CD14-positive monocyte (primary cell): ENCODE results near the gene RELCH. TPM values are rescaled to one million over a fixed set of nuclear protein-coding genes. Genes with fewer than 3 reads are reported as not detected.

Experiments used
- DNase-seq, 3 donors: peaks; one replicate each; pipeline ENCODE4 v3.0.0-alpha.2; 2011 to 2022
- H2AFZ ChIP-seq: 2 replicates; pipeline ENCODE4 v1.6.0; 2012; ENCODE audit warnings: mild to moderate bottlenecking, low read depth, low read length, inconsistent platforms; ENCODE audit not compliant: insufficient read depth, poor library complexity, severe bottlenecking
- H3K27ac ChIP-seq, 2 donors: 1 replicate in 1 of 2; 2 replicates in 1 of 2; pipeline ENCODE4 v1.5.1; 2012 to 2013; ENCODE audit warnings: low read length in 2 of 2, control low read depth in 1 of 2, inconsistent platforms in 1 of 2, low read depth in 1 of 2, mild to moderate bottlenecking in 1 of 2
- H3K27me3 ChIP-seq, 2 donors: one replicate each; pipeline versions ENCODE4 v1.6.0 to v1.6.1; 2011 to 2013; ENCODE audit warnings: low read length in 2 of 2; ENCODE audit not compliant: control insufficient read depth in 2 of 2, insufficient read depth in 2 of 2
- H3K36me3 ChIP-seq, 2 donors: replicated peaks in 1 of 2; 1 replicate in 1 of 2; 2 replicates in 1 of 2; pipeline versions ENCODE4 v1.5.1 to v1.6.1; 2012 to 2013; ENCODE audit warnings: low read length in 2 of 2, control low read depth in 1 of 2, inconsistent platforms in 1 of 2, mild to moderate bottlenecking in 1 of 2; ENCODE audit not compliant: insufficient read depth in 2 of 2, control insufficient read depth in 1 of 2
- H3K4me1 ChIP-seq, 2 donors: 1 replicate in 1 of 2; 2 replicates in 1 of 2; pipeline versions ENCODE4 v1.5.1 to v1.6.1; 2012 to 2013; ENCODE audit warnings: low read length in 2 of 2, control low read depth in 1 of 2, inconsistent platforms in 1 of 2, mild to moderate bottlenecking in 1 of 2, moderate library complexity in 1 of 2; ENCODE audit not compliant: insufficient read depth in 2 of 2, control insufficient read depth in 1 of 2
- H3K4me2 ChIP-seq: replicated peaks from 2 replicates; pipeline ENCODE3; 2012; ENCODE audit warnings: low read length, moderate library complexity, mild to moderate bottlenecking; ENCODE audit not compliant: poor library complexity, severe bottlenecking; ENCODE audit errors: extremely low read depth
- H3K4me3 ChIP-seq, 3 experiments: fragments of 200-600 bp in 1 of 3; sonication (generic) in 1 of 3; replicated peaks in 1 of 3; 1 replicate in 2 of 3; 2 replicates in 1 of 3; pipeline ENCODE4 v1.5.1; 2011 to 2013; ENCODE audit warnings: low read length in 3 of 3, mild to moderate bottlenecking in 3 of 3, control low read depth in 2 of 3, low read depth in 2 of 3, inconsistent platforms in 1 of 3, moderate library complexity in 1 of 3
- H3K79me2 ChIP-seq: 2 replicates; pipeline ENCODE4 v1.6.0; 2012; ENCODE audit warnings: mild to moderate bottlenecking, control low read depth, inconsistent platforms, low read length, moderate library complexity; ENCODE audit not compliant: insufficient read depth
- H3K9ac ChIP-seq: 2 replicates; pipeline ENCODE4 v1.6.0; 2017; ENCODE audit warnings: low read length, mild to moderate bottlenecking; ENCODE audit not compliant: insufficient read depth, poor library complexity, severe bottlenecking
- H3K9me3 ChIP-seq, 2 donors: replicated peaks in 1 of 2; 1 replicate in 1 of 2; 2 replicates in 1 of 2; pipeline versions ENCODE4 v1.5.1 to v1.6.1; 2012 to 2013; ENCODE audit warnings: low read length in 2 of 2, control low read depth in 1 of 2; ENCODE audit not compliant: control insufficient read depth in 1 of 2, insufficient read depth in 1 of 2
- H4K20me1 ChIP-seq: 2 replicates; pipeline ENCODE4 v1.6.0; 2012; ENCODE audit warnings: mild to moderate bottlenecking, low read length, control low read depth, moderate library complexity; ENCODE audit not compliant: insufficient read depth
- H3K27ac Mint-ChIP-seq, 7 donors: one replicate each; pipeline ENCODE4 v1.8.0; 2020; ENCODE audit warnings: mild to moderate bottlenecking in 7 of 7, mixed read lengths in 7 of 7, moderate library complexity in 6 of 7, inconsistent platforms in 2 of 7
- H3K27me3 Mint-ChIP-seq, 3 donors: one replicate each; pipeline ENCODE4 v1.8.0; 2021 to 2022; ENCODE audit warnings: low read depth in 3 of 3, mild to moderate bottlenecking in 3 of 3, mixed read lengths in 3 of 3, moderate library complexity in 3 of 3, inconsistent platforms in 1 of 3
- H3K36me3 Mint-ChIP-seq, 2 donors: one replicate each; pipeline ENCODE4 v1.8.0; 2020; ENCODE audit warnings: mixed read lengths in 2 of 2, inconsistent platforms in 1 of 2, mild to moderate bottlenecking in 1 of 2
- H3K4me1 Mint-ChIP-seq: one replicate; pipeline ENCODE4 v1.8.0; 2020; ENCODE audit warnings: mild to moderate bottlenecking, mixed read lengths
- H3K4me3 Mint-ChIP-seq, 2 donors: one replicate each; pipeline ENCODE4 v1.8.0; 2020; ENCODE audit warnings: mild to moderate bottlenecking in 2 of 2, mixed read lengths in 2 of 2, moderate library complexity in 1 of 2
- H3K9me3 Mint-ChIP-seq, 7 donors: one replicate each; pipeline ENCODE4 v1.8.0; 2020 to 2022; ENCODE audit warnings: mixed read lengths in 7 of 7, mild to moderate bottlenecking in 6 of 7, moderate library complexity in 6 of 7, inconsistent platforms in 2 of 7
- WGBS: methylation state at CpG from one replicate; pipeline ENCODE4 v1.1.5; 2013; ENCODE audit warnings: missing lambda C conversion rate; ENCODE audit not compliant: insufficient coverage; 5-methylcytosine and 5-hydroxymethylcytosine counted together
- intact Hi-C, 2 donors: fragments of 100-400 bp; cut with micrococcal nuclease; formaldehyde crosslinking; loops; one replicate each; pipeline versions ENCODE4 v1.15.0 to v1.15.1; 2023
- polyA plus RNA-seq, 3 donors: library from polyadenylated mRNA; depleted of rRNA in 1 of 3; unstranded in 2 of 3; stranded (reverse) in 1 of 3; fragments of 300-500 nt in 2 of 3; fragments of >200 nt in 1 of 3; fragmentation: Illumina TruSeq in 2 of 3; gene quantifications; 1 replicate in 2 of 3; 2 replicates in 1 of 3; pipeline ENCODE4 v1.2.3, GENCODE V29; 2012 to 2021
- TF ChIP-seq, protein P1 (sequence below): fragments of 200-600 bp; IDR thresholded peaks from one replicate; pipeline ENCODE4 v1.8.0; 2022; ENCODE audit warnings: antibody characterized with exemption, mild to moderate bottlenecking

RELCH gene
- polyA plus RNA-seq, 3 donors = 3.8 to 30.4 (median 4.9) TPM

DNA sequence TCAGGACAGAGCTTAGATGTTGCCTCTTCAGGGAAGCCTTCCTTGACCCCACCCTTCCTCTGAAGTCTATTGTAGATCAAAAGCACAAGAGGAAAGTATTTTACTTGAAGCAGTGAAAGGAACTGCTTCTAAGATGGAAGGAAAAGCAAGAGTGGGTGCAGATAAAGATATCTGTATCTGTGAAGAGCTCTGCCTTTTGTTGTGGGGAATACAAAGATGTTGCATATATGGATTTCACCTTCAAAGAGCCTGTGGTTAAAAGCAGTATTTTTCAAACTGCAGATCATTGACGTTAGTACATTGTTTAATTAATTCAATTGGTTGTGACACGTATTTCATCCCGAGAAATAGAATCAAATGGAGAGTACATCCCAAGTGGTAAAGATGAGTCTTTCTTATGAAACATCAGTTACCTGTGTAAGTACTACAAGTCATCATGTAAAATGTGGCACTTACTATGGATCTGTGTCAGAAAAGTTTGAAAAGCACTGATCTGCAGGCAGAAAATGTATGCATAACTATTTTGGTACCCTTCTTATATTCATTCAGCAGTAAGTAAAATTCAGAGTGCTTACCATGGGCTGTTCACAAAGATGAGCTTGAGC is 113.4 kb downstream of the RELCH start:
- Histone ChIP-seq H3K27me3 (no peaks in the 10 kb centered on the region), H3K79me2 (no peaks in the 10 kb centered on the region), H3K4me1 (peaks cover 3 to 9% of the 10 kb centered on the region in 2 donors), H3K4me2 (no peak overlapping the region), H2AFZ (no peak overlapping the region), H3K9ac (no peak overlapping the region), H3K27ac (no peak overlapping the region), H3K4me3 (no peak overlapping the region), H4K20me1 (no peaks in the 10 kb centered on the region), H3K9me3 (no peaks in the 10 kb centered on the region), H3K36me3 (peaks cover 69 to 83% of the 10 kb centered on the region in 2 donors)
- 100% methylated on average over 1 of the region's 3 CpGs for WGBS
- no peak for DNase-seq
- intact Hi-C loops = no loop called here
- Mint-ChIP-seq H3K36me3 (peaks cover 68 to 79% of the 10 kb centered on the region in 2 donors), H3K27me3 (no peaks in the 10 kb centered on the region), H3K27ac (no peak overlapping the region), H3K9me3 (no peaks in the 10 kb centered on the region), H3K4me1 (peaks cover 9% of the 10 kb centered on the region), H3K4me3 (no peak overlapping the region)
- TF ChIP-seq, protein P1, sequence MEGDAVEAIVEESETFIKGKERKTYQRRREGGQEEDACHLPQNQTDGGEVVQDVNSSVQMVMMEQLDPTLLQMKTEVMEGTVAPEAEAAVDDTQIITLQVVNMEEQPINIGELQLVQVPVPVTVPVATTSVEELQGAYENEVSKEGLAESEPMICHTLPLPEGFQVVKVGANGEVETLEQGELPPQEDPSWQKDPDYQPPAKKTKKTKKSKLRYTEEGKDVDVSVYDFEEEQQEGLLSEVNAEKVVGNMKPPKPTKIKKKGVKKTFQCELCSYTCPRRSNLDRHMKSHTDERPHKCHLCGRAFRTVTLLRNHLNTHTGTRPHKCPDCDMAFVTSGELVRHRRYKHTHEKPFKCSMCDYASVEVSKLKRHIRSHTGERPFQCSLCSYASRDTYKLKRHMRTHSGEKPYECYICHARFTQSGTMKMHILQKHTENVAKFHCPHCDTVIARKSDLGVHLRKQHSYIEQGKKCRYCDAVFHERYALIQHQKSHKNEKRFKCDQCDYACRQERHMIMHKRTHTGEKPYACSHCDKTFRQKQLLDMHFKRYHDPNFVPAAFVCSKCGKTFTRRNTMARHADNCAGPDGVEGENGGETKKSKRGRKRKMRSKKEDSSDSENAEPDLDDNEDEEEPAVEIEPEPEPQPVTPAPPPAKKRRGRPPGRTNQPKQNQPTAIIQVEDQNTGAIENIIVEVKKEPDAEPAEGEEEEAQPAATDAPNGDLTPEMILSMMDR = no peak

DNA sequence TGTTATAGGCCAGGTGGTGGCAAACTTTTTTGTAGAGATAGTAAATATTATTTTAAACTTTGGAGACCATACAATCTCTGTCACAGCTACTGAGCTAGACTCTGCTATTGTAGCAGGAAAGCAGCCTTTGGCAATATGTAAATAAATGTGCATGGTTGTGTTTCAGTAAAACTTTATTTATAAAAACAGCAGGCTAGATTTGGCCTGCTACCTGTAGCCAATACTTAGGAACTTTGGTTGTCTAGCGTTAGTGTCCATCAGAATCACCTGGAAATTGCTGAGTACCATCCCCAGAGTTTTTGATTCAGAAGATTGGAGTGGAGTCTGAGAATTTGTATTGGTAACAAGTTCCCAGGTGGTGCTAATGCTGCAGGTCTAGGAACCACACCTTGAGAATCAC is 114.3 kb downstream of the RELCH start:
- H3K36me3 Mint-ChIP-seq = peaks cover 72 to 81% of the 10 kb centered on the region in 2 donors
- H3K36me3 ChIP-seq = peaks cover 74 to 87% of the 10 kb centered on the region in 2 donors
- H3K4me1 Mint-ChIP-seq = peaks cover 6% of the 10 kb centered on the region
- DNase-seq = no peak
- H3K27ac ChIP-seq = no peak overlapping the region
- no peaks in the 10 kb centered on the region for H3K9me3 ChIP-seq
- H3K27me3 ChIP-seq = no peaks in the 10 kb centered on the region
- WGBS = 100% methylated on average over 1 of the region's 1 CpG
- peaks cover 0 to 7% of the 10 kb centered on the region in 2 donors for H3K4me1 ChIP-seq
- H3K79me2 ChIP-seq = no peaks in the 10 kb centered on the region
- intact Hi-C loops = no loop called here
- no peak overlapping the region for H3K4me2 ChIP-seq
- no peak overlapping the region for H3K4me3 ChIP-seq
- H3K27ac Mint-ChIP-seq = no peak overlapping the region
- H2AFZ ChIP-seq = no peak overlapping the region
- TF ChIP-seq, protein P1 = no peak
- no peak overlapping the region for H3K9ac ChIP-seq
- H4K20me1 ChIP-seq = no peaks in the 10 kb centered on the region
- no peaks in the 10 kb centered on the region for H3K9me3 Mint-ChIP-seq
- no peaks in the 10 kb centered on the region for H3K27me3 Mint-ChIP-seq
- no peak overlapping the region for H3K4me3 Mint-ChIP-seq
